ENCODE results near the gene PRB3.

Gene PRB3

DNA sequence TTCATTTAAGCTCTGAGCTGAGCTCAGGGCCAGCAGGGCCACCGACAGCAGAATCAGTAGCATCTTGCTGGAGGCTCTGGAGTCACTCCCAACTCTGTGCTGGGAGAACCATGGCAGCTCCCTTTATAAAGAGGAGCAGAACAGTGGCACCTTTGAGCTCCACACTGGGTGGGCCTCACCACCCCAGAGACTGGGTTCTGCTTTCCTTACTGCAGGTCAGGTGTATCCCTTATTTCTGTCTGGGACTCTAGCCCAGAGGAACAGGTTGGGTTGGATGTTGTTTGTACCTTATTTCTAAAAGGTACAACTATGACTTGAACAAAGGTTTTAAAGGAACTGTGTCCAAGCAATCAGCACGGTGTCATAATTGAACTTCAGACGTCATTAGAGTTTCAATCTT is at the start of gene PRB3:
Gene PRB3 (minus strand): TSS at position 101 of the 400 bp plus-strand sequence. CDS start 38 bp downstream, at position 63.
- no peak for DNase-seq

DNA sequence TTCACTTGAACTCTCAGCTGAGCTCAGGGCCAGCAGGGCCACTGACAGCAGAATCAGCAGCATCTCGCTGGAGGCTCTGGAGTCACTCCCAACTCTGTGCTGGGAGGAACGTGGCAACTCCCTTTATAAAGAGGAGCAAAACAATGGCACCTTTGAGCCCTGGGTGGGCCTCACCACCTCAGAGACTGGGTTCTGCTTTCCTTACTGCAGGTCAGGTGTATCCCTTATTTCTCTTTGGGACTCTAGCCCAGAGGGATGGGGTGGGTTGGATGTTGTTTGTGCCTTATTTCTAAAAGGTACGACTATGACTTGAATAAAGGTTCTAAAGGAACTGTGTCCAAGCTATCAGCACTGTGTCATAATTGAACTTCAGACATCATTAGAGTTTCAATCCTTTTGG is 40.8 kb upstream of the PRB3 start, which contains the start of gene PRB4:
Gene PRB4 (minus strand): TSS at position 101 of the 400 bp plus-strand sequence. CDS start 38 bp downstream, at position 63.
- DNase-seq: no peak

DNA sequence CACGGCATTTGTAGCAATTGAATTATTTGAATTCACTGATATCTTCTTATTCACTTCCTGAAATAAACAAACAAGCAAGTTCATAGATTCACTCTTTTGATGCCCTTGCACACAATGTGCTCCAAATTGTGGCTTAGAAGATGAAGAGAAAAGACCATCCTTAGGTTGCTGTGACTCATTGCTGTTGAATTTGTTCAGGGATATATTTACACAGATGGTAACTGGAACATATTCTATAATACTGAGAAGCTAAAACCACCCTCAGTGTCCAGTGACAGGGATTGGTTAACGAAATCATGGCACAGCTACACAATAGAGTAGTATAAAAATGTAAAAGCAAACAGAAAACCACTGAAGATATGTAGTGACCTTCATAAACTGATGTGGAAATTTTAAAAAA is 37.6 kb upstream of the PRB3 start:
- DNase-seq: no peak

DNA sequence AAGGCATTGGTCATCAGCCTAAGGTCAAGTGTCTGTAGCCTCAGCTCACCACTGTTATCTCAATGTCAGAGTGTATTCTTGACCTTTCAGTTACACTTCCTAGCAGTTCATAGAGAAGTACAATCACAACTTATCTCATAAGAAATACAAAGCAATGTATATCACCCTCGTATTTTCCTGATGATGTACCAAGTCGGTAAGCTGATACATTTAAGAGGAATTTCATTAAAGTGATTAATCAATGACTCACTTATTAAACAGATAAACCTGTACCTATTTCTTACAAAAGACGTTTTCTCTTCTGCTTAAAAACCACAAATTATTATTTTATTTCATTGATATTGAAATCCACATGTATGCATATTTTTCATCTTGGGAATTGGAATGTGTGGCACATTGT is 3.9 kb upstream of the PRB3 start:
- no peak for DNase-seq

DNA sequence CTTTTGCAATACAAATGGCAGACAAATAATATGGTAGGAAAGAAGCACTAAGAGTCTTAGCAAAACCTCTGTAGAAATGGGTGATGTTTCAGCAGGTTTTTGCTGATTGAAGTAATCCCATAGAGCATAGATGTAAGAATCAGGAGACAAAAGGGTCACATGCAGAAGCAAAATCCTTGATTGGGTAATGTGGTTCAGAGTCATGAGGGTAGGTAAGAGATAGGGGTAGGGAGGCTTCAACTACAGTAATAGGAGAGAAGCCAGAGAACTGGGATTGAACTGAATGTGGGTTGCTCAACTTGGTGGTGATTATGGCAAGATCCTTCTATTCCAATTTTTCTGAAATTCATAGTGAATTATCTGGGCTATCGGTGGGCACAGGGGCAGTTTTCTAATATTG is 5.0 kb downstream of the PRB3 start:
- no peak for DNase-seq

DNA sequence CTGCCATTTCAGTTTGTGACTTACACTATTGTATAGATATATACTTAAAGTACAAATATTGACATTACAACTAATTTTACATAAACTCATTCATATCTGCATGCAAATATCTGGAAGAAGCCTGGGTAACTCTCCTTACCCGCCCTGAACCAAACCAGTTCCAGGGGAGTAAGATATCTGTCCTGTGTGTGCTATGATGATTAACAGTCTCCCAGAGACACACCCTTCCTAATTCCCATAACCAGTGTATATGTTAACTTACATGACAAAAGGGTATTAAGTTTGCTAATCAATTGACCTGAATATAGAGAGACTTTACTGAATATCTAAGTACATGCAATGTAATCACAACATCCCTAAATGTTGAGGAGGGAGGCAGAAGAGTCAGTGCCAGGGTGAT is 23.0 kb downstream of the PRB3 start:
- DNase-seq: no peak

DNA sequence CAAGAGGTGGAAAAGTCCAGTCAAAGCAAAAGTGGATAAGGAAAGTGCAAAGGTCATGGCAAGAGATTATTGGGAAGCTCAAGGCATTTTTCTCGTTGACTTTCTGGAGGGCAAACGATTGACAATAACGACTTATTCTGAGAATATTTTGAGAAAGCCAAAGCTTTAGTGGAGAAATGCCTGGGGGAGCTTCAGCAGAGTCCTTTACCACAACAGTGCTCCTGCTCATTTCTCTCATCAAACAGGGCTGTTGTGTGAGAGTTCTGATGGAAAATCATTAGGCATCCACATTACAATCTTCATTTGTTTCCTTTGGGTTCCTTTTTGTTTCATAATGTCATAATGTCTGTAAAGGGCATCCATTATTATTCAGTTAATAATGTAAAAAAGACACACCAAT is 26.9 kb downstream of the PRB3 start:
- no peak for DNase-seq

DNA sequence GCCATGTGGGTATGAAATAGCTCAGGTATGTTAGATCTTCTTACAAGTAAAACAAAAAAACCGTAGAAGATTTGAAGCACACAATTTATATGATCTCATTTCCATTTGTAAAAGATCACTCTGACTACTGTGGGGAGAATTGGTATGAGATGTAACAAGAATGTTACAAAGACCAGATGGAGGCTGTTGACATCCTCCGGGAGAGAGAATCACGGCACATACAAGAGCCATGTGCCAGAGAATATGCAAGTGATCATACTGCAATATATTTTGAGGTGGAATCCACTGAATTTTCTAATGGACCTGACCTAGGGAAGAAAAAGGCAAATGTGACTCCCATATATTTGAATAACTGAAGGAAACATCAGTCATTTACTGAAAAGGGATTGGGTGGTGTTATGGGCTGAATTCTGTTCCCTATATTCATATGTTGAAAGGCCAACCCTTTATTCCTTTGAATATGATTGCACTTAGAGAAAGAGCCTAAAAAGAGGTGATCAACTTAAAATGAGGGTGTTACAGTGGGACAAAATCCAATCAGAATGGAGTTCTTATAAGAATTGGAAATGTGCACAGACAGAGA is 29.1 kb downstream of the PRB3 start:
- DNase-seq: no peak

DNA sequence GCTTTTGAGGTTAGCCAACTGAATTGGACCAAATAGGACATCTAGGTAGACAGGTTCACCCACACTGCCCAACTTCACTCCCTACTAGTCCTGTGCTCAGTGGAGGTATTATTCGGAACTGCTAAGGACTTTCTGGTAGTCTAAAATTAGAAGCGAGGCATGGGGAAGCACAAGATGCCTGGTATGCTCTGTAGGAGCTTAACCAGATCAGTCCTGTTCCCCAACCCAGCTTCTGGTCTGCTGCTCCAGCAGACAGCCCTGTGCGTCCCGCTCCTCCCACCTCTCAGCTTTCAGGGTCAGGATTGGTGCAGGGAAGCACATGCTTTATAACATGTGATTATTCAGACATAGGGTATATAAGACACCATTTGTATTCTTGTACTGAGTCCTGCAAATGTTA is 31.2 kb downstream of the PRB3 start:
- no peak for DNase-seq

DNA sequence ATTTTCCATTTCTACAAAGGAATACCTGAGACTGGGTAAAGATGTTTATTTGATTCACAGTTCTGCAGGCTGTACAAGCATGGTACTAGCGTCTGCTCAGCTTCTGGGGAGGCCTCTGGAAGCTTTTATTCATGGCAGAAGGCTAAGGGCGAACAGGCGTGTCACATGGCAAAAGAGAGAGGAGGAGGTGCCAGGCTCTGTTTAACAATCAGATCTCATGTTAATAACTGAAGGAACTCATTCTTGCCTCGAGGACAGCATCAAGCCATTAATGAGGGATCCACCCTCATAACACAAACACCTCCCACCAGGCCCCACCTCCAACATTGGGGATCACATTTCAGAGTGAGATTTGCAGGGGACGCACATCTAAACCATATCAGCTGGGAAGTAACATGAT is 36.0 kb downstream of the PRB3 start:
- DNase-seq: no peak

DNA sequence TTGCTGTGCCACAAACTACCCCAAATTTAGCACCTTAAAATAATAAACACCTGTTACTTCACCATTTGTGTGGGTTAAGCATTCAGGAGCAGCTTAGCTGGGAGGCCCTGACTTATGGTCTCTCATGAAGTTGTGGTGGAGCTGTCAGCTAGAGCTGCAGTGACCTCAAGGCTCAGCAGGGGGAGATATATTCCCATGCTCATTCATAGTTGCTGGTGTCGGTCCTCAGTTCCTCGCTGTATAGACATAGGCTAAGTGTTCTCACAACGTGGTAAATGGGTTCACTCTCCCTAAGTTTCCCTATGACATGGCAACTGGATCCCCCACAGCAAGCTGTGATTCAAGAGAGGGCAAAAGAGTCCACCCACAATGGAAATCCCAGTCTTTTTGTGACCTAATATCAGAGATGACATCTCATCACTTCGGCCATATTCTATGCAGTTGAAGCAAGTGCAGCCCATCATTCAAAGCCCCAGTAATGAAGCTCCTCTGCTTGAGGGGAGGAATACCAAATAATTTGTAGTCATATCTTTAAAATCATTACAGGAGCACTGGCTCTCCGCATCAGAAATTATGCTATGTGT is 41.1 kb downstream of the PRB3 start:
- DNase-seq: peak; percentile 45

DNA sequence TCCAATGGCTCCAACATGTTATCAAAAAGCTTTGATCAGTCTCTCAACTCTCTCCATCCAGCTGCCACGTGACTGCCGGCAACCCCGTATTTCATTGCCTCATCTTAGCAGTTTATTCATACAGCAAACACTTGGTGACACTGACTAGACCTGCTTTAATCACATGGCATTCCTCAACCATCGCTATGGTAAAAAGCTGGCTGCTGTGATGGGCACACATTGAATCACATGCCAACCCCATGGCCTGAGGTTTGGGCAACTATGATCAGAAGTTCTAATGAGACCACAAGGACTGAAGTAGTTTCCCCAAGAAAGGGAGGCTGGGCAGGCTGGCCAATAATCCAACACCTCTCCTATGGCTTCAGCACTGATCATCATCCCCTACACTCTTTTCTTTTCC is 42.1 kb downstream of the PRB3 start:
- DNase-seq: no peak
